ENCODE data around the gene OLFML2B.

OLFML2B gene

GRCh38 chr1:162035241-162035640, 11.6 kb upstream of the OLFML2B start:
- no peak for DNase-seq (ENCODE audit: low read depth)
- no peak for TF ChIP-seq CTCF (conservative IDR thresholded peaks at IDR 0.05; ENCODE audit: low read depth, low read length)
- no peak overlapping the region for H3K4me3 ChIP-seq (ENCODE audit: low read length)

GRCh38 chr1:162033428-162033827, 9.8 kb upstream of the OLFML2B start:
- DNase-seq (ENCODE audit: low read depth): no peak
- no peak overlapping the region for H3K4me3 ChIP-seq (ENCODE audit: low read length)
- no peak for TF ChIP-seq CTCF (conservative IDR thresholded peaks at IDR 0.05; ENCODE audit: low read depth, low read length)

GRCh38 chr1:162030759-162031280, 7.2 kb upstream of the OLFML2B start:
- no peak for DNase-seq (ENCODE audit: low read depth)
- no peak overlapping the region for H3K4me3 ChIP-seq (ENCODE audit: low read length)

GRCh38 chr1:162029157-162029556, 5.5 kb upstream of the OLFML2B start:
- no peak for TF ChIP-seq CTCF (conservative IDR thresholded peaks at IDR 0.05; ENCODE audit: low read depth, low read length)
- H3K4me3 ChIP-seq (ENCODE audit: low read length): no peak overlapping the region
- DNase-seq (ENCODE audit: low read depth): no peak

More at GRCh38 chr1:162030759-162031280, 7.2 kb upstream of the OLFML2B start:
- TF ChIP-seq CTCF (conservative IDR thresholded peaks at IDR 0.05; ENCODE audit: low read depth, low read length): no peak

- no peak for DNase-seq (ENCODE audit: low read depth)
- H3K4me3 ChIP-seq (ENCODE audit: low read length): no peak overlapping the region
- TF ChIP-seq CTCF (conservative IDR thresholded peaks at IDR 0.05; ENCODE audit: low read depth, low read length): no peak
Measured at GRCh38 chr1:162028726-162029125, 5.1 kb upstream of the OLFML2B start.

GRCh38 chr1:162026881-162027280, 3.2 kb upstream of the OLFML2B start:
- no peak for DNase-seq (ENCODE audit: low read depth)

More at GRCh38 chr1:162026881-162027280, 3.2 kb upstream of the OLFML2B start:
- no peak for TF ChIP-seq CTCF (conservative IDR thresholded peaks at IDR 0.05; ENCODE audit: low read depth, low read length)
- no peak overlapping the region for H3K4me3 ChIP-seq (ENCODE audit: low read length)
